ENCODE data around the gene GPX7. TPM values are rescaled to one million over a fixed set of nuclear protein-coding genes. Genes with fewer than 3 reads are reported as not detected.

GPX7 gene
- total RNA-seq, 1 donor from 2014 or later = 57.7 TPM

- TF ChIP-seq, protein P1, sequence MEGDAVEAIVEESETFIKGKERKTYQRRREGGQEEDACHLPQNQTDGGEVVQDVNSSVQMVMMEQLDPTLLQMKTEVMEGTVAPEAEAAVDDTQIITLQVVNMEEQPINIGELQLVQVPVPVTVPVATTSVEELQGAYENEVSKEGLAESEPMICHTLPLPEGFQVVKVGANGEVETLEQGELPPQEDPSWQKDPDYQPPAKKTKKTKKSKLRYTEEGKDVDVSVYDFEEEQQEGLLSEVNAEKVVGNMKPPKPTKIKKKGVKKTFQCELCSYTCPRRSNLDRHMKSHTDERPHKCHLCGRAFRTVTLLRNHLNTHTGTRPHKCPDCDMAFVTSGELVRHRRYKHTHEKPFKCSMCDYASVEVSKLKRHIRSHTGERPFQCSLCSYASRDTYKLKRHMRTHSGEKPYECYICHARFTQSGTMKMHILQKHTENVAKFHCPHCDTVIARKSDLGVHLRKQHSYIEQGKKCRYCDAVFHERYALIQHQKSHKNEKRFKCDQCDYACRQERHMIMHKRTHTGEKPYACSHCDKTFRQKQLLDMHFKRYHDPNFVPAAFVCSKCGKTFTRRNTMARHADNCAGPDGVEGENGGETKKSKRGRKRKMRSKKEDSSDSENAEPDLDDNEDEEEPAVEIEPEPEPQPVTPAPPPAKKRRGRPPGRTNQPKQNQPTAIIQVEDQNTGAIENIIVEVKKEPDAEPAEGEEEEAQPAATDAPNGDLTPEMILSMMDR (IDR thresholded peaks at IDR 0.05; ENCODE audit: unreplicated experiment) = no peak
- Mint-ChIP-seq H3K36me3 (no peaks in the 10 kb centered on the region), H3K9me3 (no peaks in the 10 kb centered on the region), H3K4me1 (peaks cover 2% of the 10 kb centered on the region), H3K27ac (peak overlapping the region; percentile 2), H3K4me3 (no peak overlapping the region), H3K27me3 (ENCODE audit: low read depth) (no peaks in the 10 kb centered on the region)
- no peak for DNase-seq (ENCODE audit: low spot score in 2 of 2, unreplicated experiment in 2 of 2)
Observed at GRCh38 chr1:52579415-52579814, 22.8 kb upstream of the GPX7 start.

GRCh38 chr1:52580283-52580682, 21.9 kb upstream of the GPX7 start:
- no peak for DNase-seq (ENCODE audit: low spot score in 2 of 2, unreplicated experiment in 2 of 2)
- Mint-ChIP-seq H3K27me3 (ENCODE audit: low read depth) (no peaks in the 10 kb centered on the region), H3K4me1 (peaks cover 2% of the 10 kb centered on the region), H3K27ac (no peak overlapping the region), H3K9me3 (no peaks in the 10 kb centered on the region), H3K4me3 (no peak overlapping the region), H3K36me3 (no peaks in the 10 kb centered on the region)
- TF ChIP-seq, protein P1 (IDR thresholded peaks at IDR 0.05; ENCODE audit: unreplicated experiment) = no peak

DNA sequence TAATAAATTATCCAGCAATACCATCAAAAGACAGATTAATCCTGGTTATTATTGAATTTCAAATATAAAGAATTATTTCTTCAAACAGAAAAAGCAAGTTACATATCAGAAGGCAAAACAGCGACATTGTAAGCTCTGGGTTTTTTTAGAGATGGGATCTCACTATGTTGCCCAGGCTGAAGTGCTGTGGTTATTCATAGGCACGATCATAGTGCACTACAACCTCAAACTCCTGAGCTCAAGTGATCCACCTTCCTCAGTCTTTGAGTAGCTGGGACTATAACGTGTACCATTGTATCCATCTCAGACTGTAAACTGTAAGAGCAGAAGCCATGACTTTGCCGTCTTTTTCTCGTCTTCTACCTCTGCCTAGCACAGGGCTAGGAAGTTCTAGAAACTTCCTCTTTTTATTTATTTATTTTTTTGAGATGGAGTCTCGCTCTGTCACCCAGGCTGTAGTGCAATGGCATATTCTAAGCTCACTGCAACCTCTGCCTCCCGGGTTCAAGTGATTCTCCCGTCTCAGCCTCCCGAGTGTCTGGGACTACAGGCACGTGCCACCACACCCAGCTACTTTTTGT, 20.0 kb upstream of the GPX7 start:
- DNase-seq (ENCODE audit: low spot score in 2 of 2, unreplicated experiment in 2 of 2) = no peak

DNA sequence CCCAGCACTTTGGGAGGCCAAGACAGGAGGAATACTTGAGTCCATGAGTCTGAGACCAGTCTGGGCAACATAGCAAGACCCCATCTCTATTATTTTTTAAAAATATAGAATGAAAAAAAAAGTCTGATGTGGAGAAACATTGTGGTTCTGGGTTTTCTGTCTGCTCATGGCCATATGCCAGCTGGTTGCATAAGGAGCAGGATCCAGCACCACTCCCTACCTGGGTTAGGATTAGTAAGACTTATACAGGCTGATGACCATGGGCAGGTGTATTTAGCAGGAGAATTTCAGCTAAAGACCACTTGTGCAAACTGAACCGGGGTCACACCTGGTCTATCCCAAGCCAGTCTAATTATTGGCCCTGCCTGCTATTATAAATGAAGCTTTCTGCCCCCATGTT, 16.7 kb upstream of the GPX7 start:
- TF ChIP-seq, protein P1 (IDR thresholded peaks at IDR 0.05; ENCODE audit: unreplicated experiment) = no peak
- Mint-ChIP-seq H3K36me3 (no peaks in the 10 kb centered on the region), H3K27ac (no peak overlapping the region), H3K27me3 (ENCODE audit: low read depth) (no peaks in the 10 kb centered on the region), H3K9me3 (no peaks in the 10 kb centered on the region), H3K4me1 (peaks cover 14% of the 10 kb centered on the region), H3K4me3 (no peak overlapping the region)
- DNase-seq (ENCODE audit: low spot score in 2 of 2, unreplicated experiment in 2 of 2) = no peak

More for the DNA sequence above, 20.0 kb upstream of the GPX7 start:
- Mint-ChIP-seq H3K27ac (no peak overlapping the region), H3K27me3 (ENCODE audit: low read depth) (no peaks in the 10 kb centered on the region), H3K36me3 (no peaks in the 10 kb centered on the region), H3K9me3 (no peaks in the 10 kb centered on the region), H3K4me3 (no peak overlapping the region), H3K4me1 (peaks cover 7% of the 10 kb centered on the region)
- TF ChIP-seq, protein P1 (IDR thresholded peaks at IDR 0.05; ENCODE audit: unreplicated experiment) = no peak

GRCh38 chr1:52588027-52588426, 14.1 kb upstream of the GPX7 start:
- DNase-seq (ENCODE audit: low spot score in 2 of 2, unreplicated experiment in 2 of 2) = no peak
- Mint-ChIP-seq H3K27me3 (ENCODE audit: low read depth) (no peaks in the 10 kb centered on the region), H3K27ac (no peak overlapping the region), H3K4me3 (no peak overlapping the region), H3K36me3 (no peaks in the 10 kb centered on the region), H3K4me1 (peaks cover 18% of the 10 kb centered on the region), H3K9me3 (no peaks in the 10 kb centered on the region)
- TF ChIP-seq, protein P1 (IDR thresholded peaks at IDR 0.05; ENCODE audit: unreplicated experiment) = no peak

DNA sequence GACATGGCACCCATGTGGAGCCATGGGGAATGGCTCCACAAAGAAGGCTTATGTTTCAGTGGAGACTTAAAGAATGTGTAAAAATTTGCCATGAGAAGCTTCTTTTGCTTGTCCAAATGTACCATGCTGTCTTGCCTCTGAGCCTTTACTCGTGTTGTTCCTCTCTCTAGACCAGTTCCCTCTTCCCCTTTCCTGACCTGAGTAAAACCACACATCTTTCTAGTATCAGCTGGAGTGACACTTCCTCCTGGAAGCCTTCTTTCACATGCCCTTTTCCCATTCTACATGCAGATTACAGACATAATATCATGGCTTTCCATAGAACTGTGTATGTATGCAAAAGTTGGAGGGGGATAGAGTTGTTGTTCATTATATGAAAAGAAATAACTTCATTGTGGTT, 13.6 kb upstream of the GPX7 start:
- Mint-ChIP-seq H3K27ac (no peak overlapping the region), H3K9me3 (no peaks in the 10 kb centered on the region), H3K4me3 (no peak overlapping the region), H3K36me3 (no peaks in the 10 kb centered on the region), H3K27me3 (ENCODE audit: low read depth) (no peaks in the 10 kb centered on the region), H3K4me1 (peaks cover 18% of the 10 kb centered on the region)
- TF ChIP-seq, protein P1 (IDR thresholded peaks at IDR 0.05; ENCODE audit: unreplicated experiment) = no peak
- no peak for DNase-seq (ENCODE audit: low spot score in 2 of 2, unreplicated experiment in 2 of 2)
